Measurements from ENCODE around the gene WNT10A.

WNT10A gene

DNA sequence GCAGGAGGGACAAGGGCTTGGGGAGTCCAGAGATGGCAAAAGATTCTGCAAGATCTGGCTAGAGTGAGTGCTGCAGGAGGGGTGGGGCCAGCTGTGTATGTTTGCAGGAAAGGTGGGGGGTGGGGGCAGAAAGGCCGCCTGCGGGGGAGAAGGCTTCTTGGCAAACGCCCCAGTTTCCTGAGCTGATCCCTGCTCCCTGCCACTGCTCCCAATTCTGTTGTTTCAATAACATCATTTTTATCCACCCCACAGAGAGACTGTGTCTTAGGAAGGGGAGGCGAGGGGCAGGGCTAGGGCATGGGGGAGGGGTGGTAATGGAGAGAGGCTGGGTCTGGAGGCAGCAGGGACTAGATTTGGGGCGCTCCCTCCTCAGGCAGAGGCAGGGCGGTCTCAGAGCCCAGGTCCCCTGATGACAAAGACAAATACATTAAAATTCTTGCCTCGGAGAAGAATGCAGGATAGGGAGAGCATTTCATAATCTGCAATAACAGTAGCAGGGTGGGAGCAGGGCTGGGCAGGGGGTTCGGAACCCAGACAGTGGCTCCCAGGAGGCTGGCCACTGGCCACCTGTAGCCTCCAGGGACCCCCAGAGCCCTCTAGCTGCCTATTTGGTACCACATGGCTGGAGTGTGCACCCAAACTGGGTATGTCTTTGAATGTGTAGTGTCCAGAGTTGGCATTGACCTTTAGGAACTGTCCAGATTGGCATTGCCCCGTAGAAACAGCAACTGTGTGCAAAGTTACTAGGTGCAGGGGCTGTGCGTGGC is 23.1 kb upstream of the WNT10A start:
- no peak for DNase-seq

GRCh38 chr2:218858138-218858445 is 22.6 kb upstream of the WNT10A start:
- no peak for DNase-seq

DNA sequence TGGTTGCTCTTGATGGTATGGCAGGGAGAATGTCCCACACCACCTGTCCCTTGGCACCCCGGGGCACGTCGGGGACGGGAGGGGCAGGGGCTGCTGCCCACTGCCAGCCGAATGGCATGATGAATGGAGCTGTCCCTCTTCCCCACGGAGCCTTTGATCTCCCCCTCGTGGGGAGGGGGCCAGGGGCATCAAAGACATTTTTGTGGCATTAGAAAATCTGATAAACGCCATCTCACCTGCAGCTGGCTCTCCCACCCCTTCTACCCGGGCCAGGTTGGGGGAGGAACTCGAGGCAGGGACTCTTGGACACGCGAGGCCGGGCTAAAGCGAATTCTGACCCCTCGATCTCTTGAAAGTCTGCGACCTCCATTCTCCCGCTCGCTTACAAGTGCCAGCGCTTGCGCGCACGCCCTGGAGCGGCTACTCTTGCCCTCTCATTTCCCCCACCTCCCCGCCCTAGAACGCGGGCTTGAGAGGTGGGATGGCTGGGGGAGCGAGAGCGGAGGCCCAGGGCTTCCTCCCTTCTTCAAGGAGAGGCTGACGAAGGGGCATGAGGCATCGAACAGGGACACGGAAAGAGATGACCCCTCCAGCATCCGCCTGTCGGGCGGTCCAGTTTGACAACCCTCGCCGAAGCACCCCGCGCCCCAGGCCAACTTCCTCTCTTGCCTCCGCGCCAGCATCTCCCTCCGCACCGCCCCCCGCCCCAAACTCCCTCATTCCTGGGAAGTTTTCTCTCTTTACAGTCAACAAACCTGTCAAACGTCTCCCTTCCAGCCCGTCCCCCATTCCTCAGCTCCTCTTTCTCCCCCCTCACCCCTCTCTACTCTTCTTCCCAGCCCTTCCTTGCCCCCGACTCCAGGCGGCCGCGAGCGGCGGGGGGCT is 21.7 kb upstream of the WNT10A start:
- DNase-seq = peak in 1 of 4 experiments; percentile 39

GRCh38 chr2:218859556-218859987 is 21.1 kb upstream of the WNT10A start, which contains the start of gene WNT6:
Gene WNT6 (plus strand): TSS chr2:218859805. CDS start chr2:218860038, 233 bp downstream.
- DNase-seq = peak in 1 of 4 experiments; percentile 34

- no peak for DNase-seq
These were observed 20.4 kb upstream of the WNT10A start for GRCh38 chr2:218859988-218860831.

- DNase-seq = no peak
These were observed 19.7 kb upstream of the WNT10A start for GRCh38 chr2:218860950-218861381.

DNA sequence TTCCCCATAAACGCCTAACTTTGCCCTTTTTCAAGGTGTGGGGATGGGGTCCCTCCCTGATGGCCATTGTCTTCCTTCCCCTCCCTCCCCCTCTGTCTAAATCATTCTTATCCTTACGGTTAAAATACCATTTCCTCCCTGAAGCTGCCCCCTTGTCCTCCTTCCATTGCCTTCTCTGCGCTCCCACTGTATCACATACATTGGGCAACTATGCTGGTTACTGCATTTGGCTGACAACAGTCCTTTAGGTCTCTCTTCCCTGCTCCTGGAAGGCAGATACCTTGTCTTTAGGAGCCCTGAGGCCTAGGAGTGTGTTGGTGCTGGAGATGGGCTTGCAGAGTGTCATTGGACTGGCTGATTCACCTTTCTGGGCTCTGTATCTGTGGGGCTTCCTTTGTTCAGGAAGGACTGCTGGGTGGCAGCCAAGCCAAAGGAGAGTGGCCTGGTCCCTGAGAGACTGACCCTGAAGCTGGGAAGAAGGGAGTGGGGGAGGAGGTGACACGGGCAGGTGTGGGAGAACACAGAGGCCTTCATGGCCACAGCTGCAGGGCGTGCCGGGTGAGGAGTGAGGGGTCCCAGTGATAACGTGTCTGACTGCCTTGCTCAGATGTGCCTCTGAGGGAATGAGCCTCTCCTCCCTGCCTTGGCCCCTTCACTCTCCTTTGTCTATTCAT is 18.9 kb upstream of the WNT10A start:
- DNase-seq = no peak

DNA sequence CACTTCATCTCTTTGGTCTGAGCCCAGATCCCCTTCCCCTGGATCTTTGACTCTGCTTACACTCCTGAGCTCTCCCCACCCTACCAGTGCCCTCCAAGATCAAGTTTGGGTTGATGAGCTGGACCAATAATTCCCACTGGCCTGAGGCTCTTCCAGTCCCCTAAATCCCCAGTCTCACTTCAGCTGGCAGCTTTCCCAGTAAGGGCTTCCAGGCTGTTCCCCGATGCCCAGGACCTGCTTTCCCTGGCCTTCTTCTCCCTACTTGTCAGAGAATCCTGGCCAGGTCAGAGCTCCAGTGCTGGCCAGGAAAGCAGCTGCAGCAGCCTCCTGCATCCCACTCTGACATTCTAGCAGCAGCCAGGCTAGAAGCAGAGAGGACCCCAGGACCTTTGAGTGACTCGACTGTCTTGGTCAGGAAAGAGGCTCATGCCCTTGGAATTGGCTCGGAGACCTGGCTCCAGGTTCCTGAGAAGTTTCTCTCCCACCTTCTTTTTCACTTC is 17.6 kb upstream of the WNT10A start:
- DNase-seq = no peak

GRCh38 chr2:218865396-218865795 is 15.3 kb upstream of the WNT10A start:
- DNase-seq = no peak

- no peak for DNase-seq
These were observed 14.7 kb upstream of the WNT10A start for GRCh38 chr2:218865999-218866398.

- no peak for DNase-seq
These were observed 12.8 kb upstream of the WNT10A start for GRCh38 chr2:218867900-218868299.

GRCh38 chr2:218869064-218869463 is 11.6 kb upstream of the WNT10A start:
- DNase-seq = no peak

DNA sequence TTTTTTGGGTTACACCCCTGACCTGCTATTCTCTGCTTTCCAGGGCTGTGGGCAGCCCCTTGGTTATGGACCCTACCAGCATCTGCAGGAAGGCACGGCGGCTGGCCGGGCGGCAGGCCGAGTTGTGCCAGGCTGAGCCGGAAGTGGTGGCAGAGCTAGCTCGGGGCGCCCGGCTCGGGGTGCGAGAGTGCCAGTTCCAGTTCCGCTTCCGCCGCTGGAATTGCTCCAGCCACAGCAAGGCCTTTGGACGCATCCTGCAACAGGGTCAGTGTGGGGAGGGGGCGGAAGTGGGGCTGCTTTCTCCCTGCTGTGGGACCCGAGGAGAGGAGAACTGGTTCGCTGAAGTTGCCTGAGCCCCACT is 9.7 kb upstream of the WNT10A start:
- DNase-seq = peak; percentile 30 to 60 (median 46)

- DNase-seq = peak in 1 of 4 experiments; percentile 29
These were observed 9.0 kb upstream of the WNT10A start for GRCh38 chr2:218871345-218872302.

GRCh38 chr2:218872645-218873358 is 7.8 kb upstream of the WNT10A start:
- DNase-seq = no peak

GRCh38 chr2:218873359-218874194 is 7.1 kb upstream of the WNT10A start:
- DNase-seq = no peak

- no peak for DNase-seq
These were observed 4.9 kb upstream of the WNT10A start for GRCh38 chr2:218875692-218876246.

GRCh38 chr2:218876562-218877219 is 4.0 kb upstream of the WNT10A start:
- peak; percentile 73 to 88 (median 76) for DNase-seq
